Measurements from ENCODE around the gene SIRPB1.
"Not testable (repeated sequence)": the region's sequence is repeated elsewhere in the genome, so short reads cannot be mapped to it uniquely, and the experiment has no call there.

Gene SIRPB1

DNA sequence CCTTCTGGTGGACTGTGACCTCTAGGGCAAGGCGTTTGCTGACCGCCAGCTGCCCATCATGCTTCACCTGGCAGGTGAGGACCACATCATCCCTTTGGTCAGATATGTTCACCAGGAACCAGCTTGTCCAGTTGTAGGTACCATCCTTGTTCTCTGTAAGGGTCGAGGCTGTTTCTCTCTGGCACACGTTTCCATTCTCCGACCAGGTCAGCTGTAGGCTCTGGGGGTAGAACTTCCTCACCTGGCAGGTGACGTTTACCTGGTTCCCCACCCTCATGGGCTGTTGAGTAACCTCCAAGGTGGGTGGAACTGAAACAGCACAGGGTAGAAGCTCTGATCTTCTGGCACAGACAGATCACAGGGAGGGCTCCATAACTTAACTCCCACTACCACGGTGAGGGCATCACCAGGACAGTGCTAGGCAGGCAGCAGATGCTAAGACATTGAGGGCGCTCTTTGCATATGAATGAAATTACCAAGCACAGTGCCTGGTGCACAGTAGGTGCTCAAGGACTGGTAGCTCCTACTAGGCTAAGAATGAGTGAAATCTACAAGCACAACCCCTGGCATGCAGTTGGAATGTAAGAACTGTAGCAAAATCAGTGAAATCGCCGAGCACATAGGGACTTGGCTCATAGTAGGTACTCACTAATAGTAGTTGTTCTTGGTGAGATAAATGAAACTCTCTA, 15.6 kb upstream of the SIRPB1 start:
- DNase-seq: no peak

DNA sequence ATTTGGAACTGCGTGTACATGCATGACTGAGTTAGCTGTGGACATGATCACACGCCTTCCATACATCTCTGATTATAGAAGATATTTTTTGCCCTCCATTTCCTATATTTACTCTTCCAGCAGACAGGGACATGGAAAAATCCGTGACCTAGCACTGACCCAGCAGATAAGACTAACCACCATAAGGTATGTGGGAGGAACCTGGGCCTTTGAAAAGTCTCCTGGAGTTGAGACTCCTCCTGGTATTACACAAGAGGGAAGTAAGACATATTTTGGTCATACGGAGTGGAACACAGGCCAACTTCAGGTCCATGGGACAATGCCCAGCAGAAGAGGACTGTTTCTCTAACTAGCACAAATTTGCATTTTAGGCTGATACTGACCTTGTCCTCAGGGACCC, 13.7 kb upstream of the SIRPB1 start:
- no peak for DNase-seq

DNA sequence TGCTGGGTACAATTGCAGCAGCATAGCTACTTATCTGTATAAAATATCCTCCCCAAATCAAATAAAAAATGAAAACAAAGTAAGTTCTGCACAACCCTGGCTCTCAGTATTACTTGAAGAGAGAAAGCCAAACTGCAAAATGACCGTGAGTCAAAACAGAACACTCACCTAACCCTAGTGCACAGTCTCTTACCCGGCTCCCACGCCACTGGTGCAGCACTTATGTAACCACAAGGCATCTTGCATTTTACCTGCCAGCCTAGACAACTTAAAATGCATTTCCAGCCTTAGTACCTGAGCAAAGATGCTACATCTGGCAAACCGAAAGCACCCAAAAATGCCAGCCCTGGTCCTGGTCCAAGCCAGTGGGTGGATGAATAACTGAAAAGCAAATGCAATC, 12.4 kb upstream of the SIRPB1 start:
- peak; percentile 54 to 55 for DNase-seq

DNA sequence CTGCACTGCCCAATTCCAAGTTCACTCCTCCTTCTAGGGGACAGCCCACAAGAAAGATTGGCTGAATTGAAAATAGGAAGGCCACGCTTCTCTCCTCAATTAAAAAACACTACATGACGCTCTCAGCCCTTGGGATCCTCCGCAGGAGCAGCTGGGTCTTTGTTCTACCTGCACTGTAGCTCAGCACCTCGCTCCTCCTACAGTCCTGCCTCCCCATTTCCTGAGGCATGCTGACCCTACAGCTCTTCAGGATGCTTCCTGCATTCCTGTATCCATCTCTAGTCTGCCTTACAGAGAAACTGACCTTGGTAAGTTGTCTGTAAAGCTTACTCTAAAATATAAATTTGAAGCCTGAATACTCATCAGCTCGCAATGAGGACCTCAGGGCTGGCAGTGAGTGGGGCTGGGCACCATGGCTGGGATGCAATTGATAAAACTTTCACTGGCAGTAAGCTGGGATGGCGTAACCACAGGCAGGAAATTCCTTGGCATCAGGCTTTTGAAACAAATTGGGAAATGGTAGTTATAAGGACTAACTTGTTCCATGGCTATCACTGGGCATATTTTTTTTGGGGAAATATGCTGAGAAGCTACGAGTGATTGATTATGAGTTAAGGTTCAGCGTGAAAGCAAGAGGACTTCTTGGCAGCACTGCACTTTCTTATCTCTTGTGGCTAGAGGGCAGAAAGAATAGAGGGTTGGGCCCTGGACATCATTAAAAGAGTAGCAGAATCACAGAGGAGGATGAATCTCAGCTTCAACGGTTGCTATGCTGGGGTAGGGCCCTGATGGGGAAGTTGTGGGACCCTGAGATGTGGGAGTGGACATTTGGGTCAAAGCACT, 11.7 kb upstream of the SIRPB1 start:
- DNase-seq: no peak

DNA sequence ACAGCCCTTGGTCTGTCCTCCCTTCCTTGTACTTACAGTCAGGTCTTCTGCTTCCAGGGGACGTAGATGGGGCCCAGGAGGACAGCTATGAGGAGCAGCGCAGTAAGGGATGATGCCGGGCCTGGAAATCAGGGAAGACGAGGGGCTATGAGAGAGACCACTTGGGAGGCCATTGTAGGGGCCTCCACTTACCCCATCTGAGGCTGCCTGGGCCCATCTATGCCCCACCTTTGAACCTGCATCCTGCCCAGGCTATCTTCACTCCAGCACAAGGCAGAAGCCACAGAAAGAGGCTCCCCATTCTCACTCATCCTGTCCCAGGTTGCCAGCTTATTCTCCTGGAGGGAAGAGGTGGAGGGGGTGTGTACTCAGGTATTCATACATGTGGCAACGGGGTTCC, 10.4 kb upstream of the SIRPB1 start:
- DNase-seq: no peak

DNA sequence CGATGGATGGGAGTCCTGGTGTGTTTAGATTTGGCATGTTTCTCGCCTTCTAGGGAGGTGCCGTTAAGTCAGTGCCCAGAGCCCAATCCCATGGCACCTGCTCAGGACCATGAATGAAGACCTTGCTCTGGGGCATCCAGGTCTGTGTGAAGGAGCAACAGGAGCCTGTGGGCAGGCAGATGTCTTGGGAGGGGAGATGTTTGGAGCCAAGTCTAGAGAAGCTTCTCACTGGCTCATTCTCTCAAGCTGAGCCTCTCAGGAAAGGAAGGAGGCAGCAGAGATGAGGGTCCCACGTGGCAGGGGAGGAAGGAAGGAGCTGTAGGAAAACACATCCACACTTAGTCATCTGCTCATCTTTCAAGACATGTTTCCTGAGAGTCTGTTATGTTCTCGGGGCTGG, 9.5 kb upstream of the SIRPB1 start:
- no peak for DNase-seq

DNA sequence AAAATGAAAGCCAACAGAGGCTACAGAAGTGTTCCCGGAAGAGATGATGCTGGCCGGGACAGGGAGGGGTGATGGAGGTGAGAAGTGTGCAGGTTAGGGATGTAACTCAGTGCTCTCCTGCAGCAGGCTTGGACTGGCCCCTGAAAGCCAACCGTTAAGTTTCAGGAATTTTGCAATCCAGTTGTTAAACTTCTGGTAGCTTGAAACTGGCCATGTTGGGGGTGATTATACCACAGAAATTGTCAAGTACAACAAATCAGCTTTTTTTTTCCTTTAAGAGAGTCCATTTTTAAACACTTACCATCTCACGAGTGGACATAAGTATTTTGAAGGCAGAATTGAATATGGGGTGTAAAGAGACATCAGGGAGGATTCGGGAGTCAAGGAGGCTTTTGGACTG, 8.8 kb upstream of the SIRPB1 start:
- DNase-seq: no peak

DNA sequence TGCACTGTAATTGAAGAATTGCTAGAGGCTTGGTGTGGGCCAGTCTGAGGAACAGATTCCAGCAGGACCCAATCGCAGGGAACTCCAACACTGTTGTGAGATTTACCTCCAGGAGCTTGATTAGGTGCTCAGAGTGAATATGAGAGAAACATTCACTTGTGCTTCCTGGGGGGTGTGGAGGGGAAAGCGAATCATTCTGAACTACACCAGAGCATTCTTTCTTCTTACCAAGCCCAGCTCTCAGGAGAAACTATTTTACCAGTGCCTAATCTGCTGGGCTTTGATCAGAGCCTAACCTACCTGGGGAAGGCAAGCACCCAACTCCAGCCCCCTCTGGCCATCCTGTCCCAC, 7.4 kb upstream of the SIRPB1 start:
- DNase-seq: no peak

DNA sequence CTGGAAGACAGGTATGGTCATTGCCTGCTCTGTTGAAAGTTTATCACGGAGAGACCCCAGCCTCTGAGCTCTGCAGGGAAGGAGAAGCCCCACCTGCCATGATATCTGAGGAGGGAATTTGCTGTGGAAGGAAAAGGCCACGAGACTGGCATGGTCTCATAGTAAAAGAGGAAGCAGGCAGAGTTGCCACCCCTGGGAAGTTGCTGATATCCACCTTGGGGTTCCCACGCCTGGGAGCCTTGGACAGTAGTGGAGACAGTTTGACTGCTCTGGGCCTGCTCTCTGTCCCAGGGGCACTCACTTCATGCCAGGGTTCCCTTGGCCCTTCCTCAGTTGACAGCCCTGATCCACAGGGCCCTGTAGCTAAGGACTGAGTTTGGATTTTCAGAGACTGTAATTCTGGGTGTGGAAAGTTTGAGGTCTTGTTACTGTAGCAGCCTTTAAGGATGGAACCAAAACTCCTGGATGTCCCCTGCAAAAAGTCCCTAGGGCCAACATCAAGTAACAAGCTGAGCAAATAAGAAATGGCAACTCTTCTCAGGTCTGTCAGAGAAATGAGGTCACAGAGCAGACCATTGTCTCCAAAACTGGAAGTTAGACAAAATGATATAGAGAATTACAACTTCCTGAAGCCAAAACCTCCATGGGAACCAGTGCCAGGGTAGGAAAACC, 6.9 kb upstream of the SIRPB1 start:
- DNase-seq: no peak

DNA sequence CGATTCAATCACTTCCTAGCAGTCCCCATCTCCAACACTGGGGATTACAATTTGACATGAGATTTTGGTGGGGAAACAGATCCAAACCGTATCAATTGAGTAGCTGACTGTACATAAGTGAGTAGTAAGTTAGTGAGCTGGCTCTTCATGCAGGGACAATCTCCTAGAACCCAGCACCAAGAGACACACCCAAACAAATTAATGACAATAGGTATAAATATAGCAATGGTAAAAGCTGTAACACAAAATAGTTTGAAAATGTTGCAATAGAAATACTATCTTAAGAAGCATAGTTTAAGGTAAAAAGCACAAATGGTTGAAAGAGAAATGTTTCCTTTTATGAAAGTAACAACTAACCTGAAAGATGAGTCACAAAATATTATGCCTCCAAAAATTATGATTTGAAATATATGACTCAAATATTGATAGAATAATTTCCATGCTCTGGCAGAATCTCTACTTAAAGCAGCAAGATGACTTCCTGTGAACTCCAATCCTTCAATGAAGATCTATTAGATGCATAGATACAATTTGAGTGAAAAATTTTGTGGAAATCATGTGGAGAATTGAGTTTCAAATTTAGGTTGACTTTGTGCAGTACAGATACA, 5.4 kb upstream of the SIRPB1 start:
- no peak for DNase-seq

DNA sequence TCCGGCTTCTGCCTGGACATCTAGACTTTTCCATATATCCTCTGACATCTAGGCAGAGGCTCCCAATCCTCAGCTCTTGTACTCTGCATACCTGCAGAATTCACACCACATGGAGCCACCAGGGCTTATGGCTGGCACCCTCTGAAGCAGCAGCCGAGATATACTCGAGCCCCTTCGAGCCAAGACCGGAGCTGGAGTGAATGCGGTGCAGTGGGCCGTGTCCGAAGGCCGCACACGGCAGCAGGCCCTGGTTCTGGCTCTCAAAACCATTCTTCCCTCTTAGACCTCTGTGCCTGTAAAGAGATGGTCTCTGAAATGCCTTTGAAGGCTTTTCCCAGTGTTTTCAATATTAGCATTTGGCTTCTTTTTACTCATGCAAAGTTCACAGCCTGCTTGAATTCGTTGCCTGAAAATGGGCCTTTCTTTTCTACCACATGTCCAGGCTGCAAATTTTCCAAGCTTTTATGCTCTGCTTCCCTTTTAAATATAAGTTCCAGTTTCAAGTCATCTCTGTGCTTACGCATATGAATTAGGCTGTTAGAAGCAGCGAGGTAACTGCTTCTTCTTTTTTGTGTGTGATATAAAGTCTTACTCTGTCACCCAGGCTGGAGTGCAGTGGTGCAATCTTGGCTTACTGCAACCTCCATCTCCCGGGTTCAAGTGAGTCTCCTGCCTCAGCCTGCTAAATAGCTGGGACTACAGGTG, 3.8 kb upstream of the SIRPB1 start:
- no peak for DNase-seq

DNA sequence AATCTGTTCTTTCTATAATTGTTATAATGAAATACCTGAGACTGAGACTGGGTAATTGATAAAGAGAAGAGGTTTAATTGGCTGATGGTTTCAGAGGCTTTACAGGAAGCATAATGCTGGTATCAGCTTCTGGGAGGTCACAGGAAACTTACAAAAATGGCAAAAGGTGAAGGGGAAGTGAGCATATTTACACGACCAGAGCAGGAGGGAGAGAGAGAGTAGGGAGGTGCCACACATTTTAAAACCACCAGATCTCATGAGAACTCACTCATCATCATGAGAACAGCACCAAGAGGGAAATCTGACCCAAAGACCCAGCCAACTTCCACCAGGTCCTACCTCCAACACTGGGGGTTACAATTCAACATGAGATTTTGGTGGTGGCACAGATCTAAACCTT, 2.6 kb upstream of the SIRPB1 start:
- DNase-seq: no peak

DNA sequence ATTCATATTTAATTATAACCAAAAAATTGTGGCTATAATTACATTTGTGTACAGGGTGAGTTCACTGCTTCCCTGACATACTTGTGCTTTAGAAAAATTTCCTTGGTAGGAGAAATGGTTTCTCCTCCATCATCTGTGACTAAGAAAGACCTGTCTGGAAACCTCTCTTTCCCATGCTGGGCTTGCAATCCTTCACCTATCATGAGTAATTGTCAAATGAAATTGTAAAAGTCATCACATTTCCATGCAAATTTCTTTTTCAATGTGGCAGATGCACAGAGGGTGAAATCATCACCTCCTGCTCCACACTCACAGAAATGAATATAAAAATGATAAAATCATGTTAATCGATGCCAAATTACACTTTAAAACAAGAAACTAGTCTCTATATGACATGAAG, 1.5 kb upstream of the SIRPB1 start:
- DNase-seq: no peak

DNA sequence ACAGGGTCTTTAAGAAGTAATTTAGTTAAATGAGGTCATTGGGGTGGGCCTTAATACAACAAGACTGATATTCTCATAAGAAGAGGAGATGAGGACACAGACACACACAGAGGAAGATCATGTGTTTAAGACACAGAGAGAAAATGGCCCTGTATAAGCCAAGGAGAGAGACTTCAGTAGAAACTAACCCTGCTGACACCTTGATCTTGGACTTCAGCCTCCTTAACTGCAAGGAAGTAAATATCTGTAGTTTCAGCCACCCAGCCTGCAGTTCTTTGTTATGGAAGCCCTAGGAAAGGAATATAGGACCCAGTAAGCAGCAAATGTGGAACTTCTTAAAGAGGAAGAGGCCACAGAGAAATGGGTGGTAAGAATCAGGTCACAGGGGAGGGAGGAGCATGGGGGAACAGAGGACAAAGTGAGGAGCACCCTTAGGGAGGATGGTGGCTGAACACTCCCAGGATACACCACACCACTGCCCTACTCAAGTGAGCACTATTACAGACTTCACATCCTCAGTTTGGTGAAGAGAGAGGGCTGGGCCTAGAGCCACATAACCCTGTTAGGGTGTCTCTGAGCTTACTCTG, 762 bp downstream of the SIRPB1 start:
- no peak for DNase-seq

DNA sequence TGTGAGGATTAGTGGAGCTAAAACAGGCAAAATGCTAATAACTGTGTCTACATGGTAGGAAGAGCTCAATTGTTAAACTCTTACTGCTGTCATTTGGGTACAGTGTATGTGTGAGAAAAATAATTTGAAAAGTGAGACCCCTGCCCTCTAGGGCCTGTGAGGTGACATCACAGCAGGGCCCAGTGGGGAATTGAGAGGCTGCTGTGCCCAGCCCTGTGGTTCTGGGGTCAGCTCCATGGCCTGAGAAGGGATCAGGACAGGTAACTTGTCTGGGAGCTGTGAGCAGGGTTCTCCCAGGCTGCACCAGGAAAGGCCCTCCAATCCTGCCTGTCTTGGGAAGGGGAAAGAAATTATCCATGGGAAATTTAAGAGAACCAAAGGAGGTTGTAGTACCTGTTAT, 1.3 kb downstream of the SIRPB1 start:
- no peak for DNase-seq

DNA sequence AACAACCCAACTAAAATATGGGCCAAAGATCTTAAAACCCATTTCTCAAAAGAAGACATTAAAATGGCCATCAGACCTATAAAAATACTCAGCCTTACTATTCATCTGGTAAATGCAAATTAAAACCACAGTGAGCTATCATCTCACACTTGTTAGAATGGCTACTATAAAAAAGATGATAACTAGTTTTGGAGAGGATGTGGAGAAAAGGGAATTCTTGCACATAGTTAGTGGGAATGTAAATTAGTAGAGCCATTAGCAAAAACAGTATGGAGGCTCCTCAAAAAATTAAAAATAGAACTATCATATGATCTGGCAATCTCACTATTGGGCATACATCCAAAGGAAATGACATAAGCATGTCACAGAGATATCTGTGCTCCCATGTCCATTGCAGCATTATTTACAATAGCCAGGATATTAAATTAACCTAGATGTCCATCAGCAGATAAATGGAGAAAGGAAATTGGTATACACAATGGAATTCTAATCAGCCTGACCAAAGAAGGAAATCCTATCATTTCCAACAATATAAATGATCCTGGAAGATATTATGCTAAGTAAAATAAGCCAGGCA, 2.9 kb downstream of the SIRPB1 start:
- no peak for DNase-seq

DNA sequence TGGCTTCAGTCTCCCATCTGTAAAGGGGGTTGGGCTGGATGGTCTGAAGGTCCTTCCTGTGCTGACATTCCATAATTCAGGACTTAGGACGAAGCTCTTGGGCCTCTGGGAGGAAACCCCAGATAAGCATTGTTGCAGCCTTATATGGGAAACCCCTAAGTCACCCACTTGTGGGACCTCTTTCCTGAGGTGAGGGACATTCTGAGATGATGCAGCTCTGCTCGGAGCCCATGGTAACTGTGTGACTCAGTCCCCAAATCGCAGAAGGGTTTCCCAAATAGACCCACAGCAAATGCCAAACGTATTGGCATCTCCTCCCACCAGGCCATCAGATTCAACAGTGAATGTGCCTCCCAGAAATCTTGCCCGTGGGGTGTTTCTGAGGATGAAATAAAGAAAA, 9.4 kb downstream of the SIRPB1 start:
- not testable (repeated sequence) for DNase-seq

DNA sequence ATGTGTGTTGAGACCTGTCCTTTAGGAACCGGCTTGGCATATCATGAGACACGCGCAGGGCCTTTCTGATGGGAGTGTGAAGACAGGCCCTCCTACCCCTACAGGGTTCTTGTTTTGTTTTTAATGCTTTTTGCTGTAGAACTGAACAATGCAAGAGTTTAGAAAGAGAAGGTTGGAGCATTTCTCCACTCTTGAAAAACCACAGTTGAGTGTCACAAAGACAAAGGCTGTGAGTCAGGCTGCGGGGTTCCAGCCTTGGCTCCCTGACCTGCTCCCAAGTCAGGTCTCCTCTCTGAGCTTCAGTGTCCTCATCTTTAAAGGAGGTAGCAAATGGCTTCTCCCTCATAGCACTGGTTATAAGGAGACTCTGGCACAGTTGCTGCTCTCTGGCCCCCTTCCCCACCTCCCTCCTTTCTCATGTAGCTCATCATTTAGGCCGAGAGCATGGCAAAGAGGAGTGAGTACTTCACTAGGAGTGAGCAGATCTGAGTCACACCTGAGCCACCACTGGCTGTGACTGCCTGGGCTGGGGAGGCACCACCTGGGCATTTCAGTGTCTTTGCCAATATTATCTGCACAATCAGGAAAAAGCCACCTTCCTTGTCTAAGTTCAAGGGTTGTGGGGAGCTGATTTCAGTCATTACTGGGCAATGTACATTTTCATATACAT, 11.0 kb downstream of the SIRPB1 start:
- DNase-seq: peak in 1 of 2 experiments; percentile 1

DNA sequence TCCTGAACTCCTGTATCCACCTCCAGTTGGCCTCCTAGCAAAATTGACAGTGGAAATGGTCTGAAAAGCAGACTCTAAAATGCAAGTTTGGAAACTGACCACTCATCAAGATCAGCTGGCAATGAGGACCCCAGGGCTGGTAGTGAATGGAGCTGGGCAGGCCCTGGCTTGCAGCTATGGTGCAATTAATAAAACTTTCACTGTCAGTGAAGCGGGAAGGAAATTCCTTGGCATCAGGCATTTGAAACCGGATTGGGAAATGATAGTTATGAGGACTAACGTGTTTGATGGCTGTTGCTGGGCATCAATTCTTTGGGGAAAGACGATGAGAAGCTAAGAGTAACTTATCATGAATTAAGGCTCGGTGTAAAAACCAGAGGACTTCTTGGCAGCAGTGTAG, 19.1 kb downstream of the SIRPB1 start:
- DNase-seq: no peak

DNA sequence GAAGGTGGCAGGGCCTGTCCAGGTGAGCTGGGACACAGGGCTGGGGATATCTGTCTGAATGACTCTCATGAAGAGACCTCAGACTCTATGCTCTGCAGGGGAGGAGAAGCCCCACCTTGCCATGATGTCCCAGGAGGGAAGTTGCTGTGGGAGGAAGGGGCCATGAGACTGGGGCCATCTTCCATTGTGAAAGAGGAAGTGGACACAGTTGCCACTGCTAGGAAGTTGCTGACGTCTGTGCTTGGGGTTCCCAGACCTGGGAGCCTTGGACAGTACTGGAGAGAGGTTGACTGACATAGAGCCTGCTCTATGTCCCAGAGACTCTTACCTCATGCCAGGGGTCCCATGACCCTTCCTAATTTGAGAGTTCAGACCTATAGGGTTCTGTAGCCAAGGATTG, 24.5 kb downstream of the SIRPB1 start:
- no peak for DNase-seq
